ENCODE measurements around the gene LRRC45. TPM values are rescaled to one million over a fixed set of nuclear protein-coding genes. Genes with fewer than 3 reads are reported as not detected.

The LRRC45 gene
- total RNA-seq, 2 donors from 2014 or later, result 16.6 to 60.0 TPM

DNA sequence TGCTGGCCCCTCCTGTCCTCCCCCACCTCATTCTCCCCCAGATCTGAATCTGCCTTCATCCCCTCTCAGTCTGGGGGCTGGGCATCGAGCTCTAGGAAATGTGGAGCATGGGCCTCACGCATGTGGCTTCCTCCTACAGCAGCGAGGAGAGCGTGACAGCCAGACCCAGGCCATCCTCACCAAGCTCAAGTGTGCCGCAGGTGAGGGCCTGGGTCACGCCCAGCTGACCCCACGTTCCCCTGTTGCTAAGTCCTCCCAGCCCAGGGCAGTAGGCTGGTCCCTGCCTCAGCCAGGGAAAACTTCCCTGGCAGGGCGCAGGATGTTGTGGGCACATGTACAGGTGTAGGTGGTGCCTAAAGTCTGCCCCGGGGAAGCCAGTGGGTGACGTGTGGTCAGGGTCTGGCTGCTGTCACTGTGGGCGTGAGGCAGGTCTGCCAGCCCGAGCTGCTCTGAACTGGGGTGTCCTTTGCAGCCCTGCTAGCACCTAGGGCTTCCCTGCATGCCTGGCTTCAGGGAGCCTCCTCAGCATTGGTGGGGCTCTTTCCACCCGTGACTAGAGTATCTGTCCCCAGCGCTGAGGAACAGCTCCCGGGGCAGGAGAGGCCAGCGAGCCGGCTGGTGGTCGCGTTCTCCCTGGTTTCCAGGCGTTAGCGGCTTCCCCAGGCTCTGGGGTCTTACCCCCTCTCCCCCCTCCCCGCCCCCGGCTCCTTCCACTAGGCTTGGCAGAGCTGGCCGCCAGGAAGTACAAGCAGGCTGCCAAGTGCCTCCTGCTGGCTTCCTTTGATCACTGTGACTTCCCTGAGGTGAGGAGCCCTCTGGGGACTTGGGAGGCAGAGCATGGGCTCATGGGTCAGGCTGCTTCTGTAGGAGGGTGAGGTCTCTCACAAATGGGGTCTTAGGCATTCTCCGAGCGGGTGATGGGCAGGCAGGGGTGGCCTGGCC, 32.2 kb downstream of the LRRC45 start:
- intact Hi-C loops (cut with DNase I), result no loop called here
- TF ChIP-seq CTCF (IDR thresholded peaks at IDR 0.05), result no peak
- Histone ChIP-seq H3K27ac (no peak overlapping the region), H3K9ac (ENCODE audit: low read depth in 2 of 2, low read length in 2 of 2) (no peak overlapping the region), H3K36me3 (peaks cover 10% of the 10 kb centered on the region), H3K27me3 (no peaks in the 10 kb centered on the region), H3K9me3 (no peaks in the 10 kb centered on the region), H3K4me1 (peaks cover 16% of the 10 kb centered on the region), H3K4me3 (no peak overlapping the region)
- no peak for DNase-seq

GRCh38 chr17:82055965-82056728, 33.0 kb downstream of the LRRC45 start:
- no peak overlapping the region for H3K27ac ChIP-seq
- no peak overlapping the region for H3K9ac ChIP-seq (ENCODE audit: low read depth in 2 of 2, low read length in 2 of 2)
- intact Hi-C loops (cut with DNase I), result no loop called here
- H3K4me1 ChIP-seq, result peaks cover 10% of the 10 kb centered on the region
- no peak overlapping the region for H3K4me3 ChIP-seq
- no peak for TF ChIP-seq CTCF (IDR thresholded peaks at IDR 0.05)
- H3K9me3 ChIP-seq, result no peaks in the 10 kb centered on the region
- DNase-seq, result no peak
- peaks cover 18% of the 10 kb centered on the region for H3K36me3 ChIP-seq
- no peaks in the 10 kb centered on the region for H3K27me3 ChIP-seq

DNA sequence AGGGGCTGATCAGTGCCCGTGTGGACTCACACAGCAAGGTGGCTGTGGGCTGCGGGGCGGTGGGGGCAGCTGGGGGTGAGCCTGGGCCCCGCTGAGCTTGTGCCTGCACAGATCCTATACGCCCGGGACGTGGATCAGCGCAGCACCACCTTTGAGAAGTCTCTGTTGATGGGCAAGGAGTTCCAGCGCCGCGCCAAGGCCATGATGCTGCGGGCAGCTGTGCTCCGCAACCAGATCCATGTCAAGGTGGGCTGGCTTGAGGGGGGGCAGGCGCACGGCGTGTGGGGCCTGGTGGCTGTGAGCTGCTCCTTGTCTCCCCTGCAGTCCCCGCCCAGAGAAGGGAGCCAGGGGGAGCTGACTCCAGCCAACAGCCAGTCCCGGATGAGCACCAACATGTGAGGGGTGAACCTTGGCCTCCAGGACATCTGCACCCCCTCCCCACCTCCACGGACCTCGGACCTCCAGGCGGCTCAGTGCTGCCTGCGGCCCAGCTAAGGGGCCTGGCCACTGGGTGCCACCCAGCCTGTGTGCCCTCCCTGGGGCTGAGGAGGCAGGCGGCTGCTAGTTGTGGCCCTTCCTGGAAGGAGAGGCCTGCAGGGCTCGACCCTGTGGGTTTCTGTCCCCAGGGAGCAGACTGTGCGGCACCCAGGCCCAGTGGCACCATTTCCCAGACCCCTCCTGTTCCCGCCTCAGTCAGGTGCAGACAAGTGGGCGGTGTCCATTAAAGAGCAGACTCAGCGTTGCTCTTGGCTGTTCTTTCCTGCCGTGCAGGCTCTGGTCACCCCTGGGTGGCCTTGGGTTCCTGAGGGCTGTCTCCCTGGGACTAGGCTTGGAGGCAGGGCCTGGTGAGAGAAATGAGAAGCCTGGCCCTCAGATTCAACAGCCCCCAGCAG, 33.9 kb downstream of the LRRC45 start:
- peaks cover 19% of the 10 kb centered on the region for H3K36me3 ChIP-seq
- no peak overlapping the region for H3K9ac ChIP-seq (ENCODE audit: low read depth in 2 of 2, low read length in 2 of 2)
- peaks cover 10% of the 10 kb centered on the region for H3K4me1 ChIP-seq
- DNase-seq, result no peak
- H3K4me3 ChIP-seq, result no peak overlapping the region
- intact Hi-C loops (cut with DNase I), result no loop called here
- no peak for TF ChIP-seq CTCF (IDR thresholded peaks at IDR 0.05)
- H3K27ac ChIP-seq, result no peak overlapping the region
- no peaks in the 10 kb centered on the region for H3K9me3 ChIP-seq
- no peaks in the 10 kb centered on the region for H3K27me3 ChIP-seq

- no peak for DNase-seq
- Histone ChIP-seq H3K27me3 (no peaks in the 10 kb centered on the region), H3K36me3 (peaks cover 19% of the 10 kb centered on the region), H3K9ac (ENCODE audit: low read depth in 2 of 2, low read length in 2 of 2) (no peak overlapping the region), H3K27ac (no peak overlapping the region), H3K4me1 (no peaks in the 10 kb centered on the region), H3K4me3 (no peak overlapping the region), H3K9me3 (no peaks in the 10 kb centered on the region)
- no peak for TF ChIP-seq CTCF (IDR thresholded peaks at IDR 0.05)
- intact Hi-C loops (cut with DNase I), result no loop called here
Observed at GRCh38 chr17:82058230-82058854, 35.2 kb downstream of the LRRC45 start.
